Measurements from ENCODE around the gene REXO1. TPM values are rescaled to one million over a fixed set of nuclear protein-coding genes. Genes with fewer than 3 reads are reported as not detected.

REXO1 gene
- total and polyA plus RNA-seq, 8 donors: 16.9 to 30.8 (median 24.4) TPM

DNA sequence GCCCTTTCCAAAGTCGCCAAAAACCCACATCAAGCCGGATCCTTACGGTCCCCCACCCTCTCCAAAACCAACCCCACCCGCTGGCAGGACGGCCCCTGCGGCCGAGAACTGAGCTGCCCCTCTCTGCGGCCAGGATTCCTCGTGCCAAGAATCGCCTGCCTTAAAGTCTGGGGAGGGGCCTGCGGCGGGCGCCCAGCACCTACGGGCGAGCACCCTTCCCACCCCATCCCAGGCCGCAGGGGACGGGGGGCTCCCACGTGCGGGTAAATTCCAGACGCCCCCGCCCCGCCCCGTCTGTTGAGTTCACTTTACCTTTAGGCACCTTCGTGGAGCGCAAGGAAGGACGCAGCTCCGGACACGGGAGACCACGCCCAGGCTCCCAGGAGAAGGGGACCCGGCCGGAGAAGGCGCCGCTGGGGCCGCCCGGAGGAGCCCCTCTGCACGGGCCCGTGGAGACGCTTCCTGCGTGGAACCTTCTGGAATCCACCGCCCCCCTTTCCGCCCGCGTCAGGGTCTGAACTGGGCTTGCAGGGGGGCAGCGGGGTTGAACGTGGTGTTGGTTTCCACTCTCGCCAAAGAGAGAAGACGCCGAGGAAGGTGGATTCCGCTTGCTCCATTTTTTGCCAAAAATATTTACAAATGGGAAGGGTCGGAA, 72.2 kb downstream of the REXO1 start:
- Histone ChIP-seq H3K9me3 (peaks cover 0 to 11% of the 10 kb centered on the region in 2 donors), H3K36me3 (no peaks in the 10 kb centered on the region), H3K27me3 (peaks cover 64 to 100% of the 10 kb centered on the region in 2 donors), H3K4me1 (no peaks in the 10 kb centered on the region), H3K4me3 (no peak overlapping the region), H3K27ac (no peak overlapping the region)
- TF ChIP-seq, protein P1, sequence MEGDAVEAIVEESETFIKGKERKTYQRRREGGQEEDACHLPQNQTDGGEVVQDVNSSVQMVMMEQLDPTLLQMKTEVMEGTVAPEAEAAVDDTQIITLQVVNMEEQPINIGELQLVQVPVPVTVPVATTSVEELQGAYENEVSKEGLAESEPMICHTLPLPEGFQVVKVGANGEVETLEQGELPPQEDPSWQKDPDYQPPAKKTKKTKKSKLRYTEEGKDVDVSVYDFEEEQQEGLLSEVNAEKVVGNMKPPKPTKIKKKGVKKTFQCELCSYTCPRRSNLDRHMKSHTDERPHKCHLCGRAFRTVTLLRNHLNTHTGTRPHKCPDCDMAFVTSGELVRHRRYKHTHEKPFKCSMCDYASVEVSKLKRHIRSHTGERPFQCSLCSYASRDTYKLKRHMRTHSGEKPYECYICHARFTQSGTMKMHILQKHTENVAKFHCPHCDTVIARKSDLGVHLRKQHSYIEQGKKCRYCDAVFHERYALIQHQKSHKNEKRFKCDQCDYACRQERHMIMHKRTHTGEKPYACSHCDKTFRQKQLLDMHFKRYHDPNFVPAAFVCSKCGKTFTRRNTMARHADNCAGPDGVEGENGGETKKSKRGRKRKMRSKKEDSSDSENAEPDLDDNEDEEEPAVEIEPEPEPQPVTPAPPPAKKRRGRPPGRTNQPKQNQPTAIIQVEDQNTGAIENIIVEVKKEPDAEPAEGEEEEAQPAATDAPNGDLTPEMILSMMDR (IDR thresholded peaks at IDR 0.05): no peak
- ATAC-seq (no peak), DNase-seq (peak in 1 of 4 donors; percentile 77)
- intact Hi-C loops (cut with DNase I): no loop called here

DNA sequence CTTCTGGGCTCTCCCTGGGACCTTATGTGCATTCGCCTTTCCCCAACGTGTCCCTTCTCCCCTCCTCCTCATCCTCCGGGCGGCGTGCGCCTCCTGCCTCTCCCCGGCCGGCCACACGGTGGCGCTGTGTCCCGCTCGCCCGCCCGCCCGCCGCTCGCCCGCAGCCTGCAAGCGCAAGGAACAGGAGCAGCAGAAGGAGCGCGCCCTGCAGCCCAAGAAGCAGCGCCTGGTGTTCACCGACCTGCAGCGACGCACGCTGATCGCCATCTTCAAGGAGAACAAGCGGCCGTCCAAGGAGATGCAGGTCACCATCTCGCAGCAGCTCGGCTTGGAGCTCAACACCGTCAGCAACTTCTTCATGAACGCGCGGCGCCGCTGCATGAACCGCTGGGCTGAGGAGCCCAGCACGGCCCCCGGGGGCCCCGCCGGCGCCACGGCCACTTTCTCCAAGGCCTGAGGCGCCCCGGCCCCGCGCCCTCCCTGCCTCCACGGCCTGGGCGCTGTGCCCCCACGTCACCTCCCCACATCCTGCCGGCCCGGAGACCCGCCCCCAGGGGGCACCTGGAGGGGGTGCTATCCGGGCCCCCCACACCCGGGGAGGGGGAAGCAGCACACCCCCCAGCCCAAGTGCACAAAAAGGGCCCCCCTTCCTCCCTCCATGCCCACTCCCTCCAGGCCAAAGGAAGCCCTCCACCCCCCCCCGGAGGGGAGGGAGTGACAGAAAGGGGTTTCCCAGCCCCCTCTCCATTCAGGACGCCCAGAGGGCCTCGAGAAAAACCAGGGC, 73.1 kb downstream of the REXO1 start:
- H3K27me3 ChIP-seq: peaks cover 62 to 100% of the 10 kb centered on the region in 2 donors
- no peaks in the 10 kb centered on the region for H3K36me3 ChIP-seq
- no peak overlapping the region for H3K27ac ChIP-seq
- H3K4me3 ChIP-seq: no peak overlapping the region
- no peak for DNase-seq
- intact Hi-C loops (cut with DNase I): no loop called here
- peak; percentile 42 for ATAC-seq
- TF ChIP-seq, protein P1 (IDR thresholded peaks at IDR 0.05): peak; percentile 24 to 42
- H3K4me1 ChIP-seq: no peaks in the 10 kb centered on the region
- H3K9me3 ChIP-seq: peaks cover 0 to 19% of the 10 kb centered on the region in 2 donors

DNA sequence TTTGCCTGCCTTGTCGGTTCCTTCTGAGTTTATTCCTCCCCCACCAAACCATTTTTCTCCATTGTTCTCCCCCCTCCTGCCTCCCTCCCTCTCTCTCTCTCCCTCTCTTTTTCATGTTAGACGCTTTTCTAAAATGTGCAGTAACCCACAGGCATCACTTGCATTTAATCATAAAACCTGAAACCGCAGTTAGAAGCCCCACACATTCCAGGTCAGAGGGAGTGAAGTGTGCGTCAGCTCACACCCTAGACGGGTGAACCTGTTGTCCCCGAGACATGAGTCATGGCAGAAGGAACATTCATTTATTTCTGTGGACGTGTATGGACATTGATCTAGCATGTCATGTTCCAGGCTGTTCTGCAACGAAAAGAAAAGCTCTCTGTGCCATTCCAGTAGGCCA, 75.1 kb downstream of the REXO1 start:
- TF ChIP-seq, protein P1 (IDR thresholded peaks at IDR 0.05): no peak
- H3K4me1 ChIP-seq: no peaks in the 10 kb centered on the region
- no peaks in the 10 kb centered on the region for H3K36me3 ChIP-seq
- peaks cover 55 to 100% of the 10 kb centered on the region in 2 donors for H3K27me3 ChIP-seq
- no peak overlapping the region for H3K27ac ChIP-seq
- H3K9me3 ChIP-seq: peaks cover 0 to 19% of the 10 kb centered on the region in 2 donors
- H3K4me3 ChIP-seq: no peak overlapping the region
- intact Hi-C loops (cut with DNase I): no loop called here
- DNase-seq (no peak), ATAC-seq (no peak)

DNA sequence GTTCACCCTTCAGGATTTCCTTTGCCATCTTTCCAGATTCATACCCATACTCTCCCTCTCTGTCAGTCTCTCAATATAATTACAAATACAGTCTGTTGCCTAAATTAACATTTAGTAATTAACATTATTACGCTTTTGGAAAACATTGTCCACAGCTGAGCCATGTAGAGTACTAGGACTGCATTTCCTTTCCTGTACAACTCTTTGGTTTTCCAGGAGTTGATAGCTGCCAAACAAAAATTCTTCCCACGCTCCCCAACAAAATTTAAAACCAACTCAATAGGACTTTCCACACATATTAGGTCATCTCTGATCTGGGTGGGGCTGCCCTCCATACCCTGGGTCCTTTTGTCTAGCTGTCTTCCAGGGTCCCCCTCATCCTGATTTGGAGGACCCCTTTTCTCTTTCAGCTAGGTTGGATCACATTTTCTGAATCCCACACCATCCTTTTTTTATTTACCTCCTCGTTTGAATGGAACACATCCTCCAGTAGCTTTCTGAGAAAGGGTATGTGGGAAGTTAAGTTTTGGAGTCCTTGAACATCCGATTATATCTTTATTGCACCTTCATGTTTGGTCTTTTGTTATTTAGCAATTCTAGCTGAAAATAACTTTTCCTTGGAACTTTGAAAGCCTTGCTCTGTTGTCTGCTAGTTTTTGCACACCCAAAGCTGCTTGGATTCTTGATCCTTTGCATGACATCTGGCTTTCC, 77.3 kb downstream of the REXO1 start:
- Histone ChIP-seq H3K9me3 (peaks cover 0 to 19% of the 10 kb centered on the region in 2 donors), H3K27me3 (peaks cover 58 to 100% of the 10 kb centered on the region in 2 donors), H3K4me1 (no peaks in the 10 kb centered on the region), H3K4me3 (no peak overlapping the region), H3K27ac (no peak overlapping the region), H3K36me3 (no peaks in the 10 kb centered on the region)
- DNase-seq (no peak), ATAC-seq (no peak)
- intact Hi-C loops (cut with DNase I): no loop called here
- TF ChIP-seq, protein P1 (IDR thresholded peaks at IDR 0.05): no peak

DNA sequence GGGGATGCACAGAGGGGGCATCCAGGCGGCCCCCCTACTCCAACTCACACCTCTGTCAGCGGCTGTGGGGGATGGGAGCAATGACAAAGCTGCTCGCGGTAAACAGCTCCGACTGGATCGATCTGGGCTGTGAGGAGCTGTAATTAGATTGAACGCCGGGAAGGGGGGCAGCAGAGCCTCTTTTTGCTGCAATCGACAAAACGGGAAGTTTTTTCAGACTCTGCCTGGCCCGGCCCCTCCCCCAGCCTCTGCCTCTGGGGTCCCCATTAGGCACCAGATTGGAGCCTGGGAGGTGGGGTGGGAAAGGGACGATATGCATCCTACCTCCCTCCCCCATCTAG, 78.7 kb downstream of the REXO1 start:
- intact Hi-C loops (cut with DNase I): loop anchor here in 1 of 2 donors (10.0 kb wide), 1 partner anchor 85 kb away; no protein-coding TSS in a partner anchor

More for the DNA sequence above, 78.7 kb downstream of the REXO1 start:
- Histone ChIP-seq H3K4me1 (no peaks in the 10 kb centered on the region), H3K36me3 (no peaks in the 10 kb centered on the region), H3K27me3 (peaks cover 58 to 100% of the 10 kb centered on the region in 2 donors), H3K27ac (no peak overlapping the region), H3K9me3 (peaks cover 0 to 15% of the 10 kb centered on the region in 2 donors), H3K4me3 (no peak overlapping the region)
- TF ChIP-seq, protein P1 (IDR thresholded peaks at IDR 0.05): no peak
- no peak for ATAC-seq
- DNase-seq: no peak

Measured in left lung (tissue), 10 donors.